Measurements from ENCODE around the gene SIN3A.
"Not testable (repeated sequence)": the region's sequence is repeated elsewhere in the genome, so short reads cannot be mapped to it uniquely, and the experiment has no call there.

SIN3A gene

GRCh38 chr15:75451674-75452363 is at the start of gene SIN3A:
Gene SIN3A (minus strand): TSS chr15:75451690. CDS start chr15:75430375, 21,315 bp downstream.
- peak; percentile 98 for DNase-seq (ENCODE audit: low read depth)

- DNase-seq (ENCODE audit: low read depth): no peak
These were observed 42.2 kb upstream of the SIN3A start for GRCh38 chr15:75493732-75494131.

- no peak for DNase-seq (ENCODE audit: low read depth)
These were observed 32.5 kb upstream of the SIN3A start for GRCh38 chr15:75483961-75484360.

- not testable (repeated sequence) for DNase-seq (ENCODE audit: low read depth)
These were observed 32.1 kb upstream of the SIN3A start for GRCh38 chr15:75483556-75483955.

GRCh38 chr15:75483106-75483505 is 31.6 kb upstream of the SIN3A start:
- DNase-seq (ENCODE audit: low read depth): no peak

GRCh38 chr15:75480463-75480862 is 29.0 kb upstream of the SIN3A start:
- DNase-seq (ENCODE audit: low read depth): not testable (repeated sequence)

GRCh38 chr15:75479670-75480069 is 28.2 kb upstream of the SIN3A start:
- DNase-seq (ENCODE audit: low read depth): no peak

GRCh38 chr15:75477094-75477493 is 25.6 kb upstream of the SIN3A start:
- not testable (repeated sequence) for DNase-seq (ENCODE audit: low read depth)

- DNase-seq (ENCODE audit: low read depth): no peak
These were observed 17.6 kb upstream of the SIN3A start for GRCh38 chr15:75468913-75469598.

GRCh38 chr15:75460646-75461045 is 9.2 kb upstream of the SIN3A start:
- DNase-seq (ENCODE audit: low read depth): no peak

- DNase-seq (ENCODE audit: low read depth): no peak
These were observed 8.1 kb upstream of the SIN3A start for GRCh38 chr15:75459581-75459980.

- DNase-seq (ENCODE audit: low read depth): no peak
These were observed 5.2 kb upstream of the SIN3A start for GRCh38 chr15:75456710-75457109.

GRCh38 chr15:75455982-75456531 is 4.6 kb upstream of the SIN3A start:
- DNase-seq (ENCODE audit: low read depth): no peak

- DNase-seq (ENCODE audit: low read depth): peak; percentile 75
These were observed 4.0 kb upstream of the SIN3A start for GRCh38 chr15:75455424-75455981.

GRCh38 chr15:75454471-75455378 is 3.2 kb upstream of the SIN3A start:
- DNase-seq (ENCODE audit: low read depth): peak; percentile 75

GRCh38 chr15:75453703-75454470 is 2.4 kb upstream of the SIN3A start:
- DNase-seq (ENCODE audit: low read depth): peak; percentile 91

- DNase-seq (ENCODE audit: low read depth): peak; percentile 48
These were observed 1.6 kb upstream of the SIN3A start for GRCh38 chr15:75452865-75453702.

GRCh38 chr15:75452364-75452864 is 924 bp upstream of the SIN3A start:
- peak; percentile 55 for DNase-seq (ENCODE audit: low read depth)

GRCh38 chr15:75451202-75451673 is 252 bp downstream of the SIN3A start:
- no peak for DNase-seq (ENCODE audit: low read depth)
